MM.1S (cell line): ENCODE data around the gene FOXA2.

Source experiments
- DNase-seq: peaks from one replicate; pipeline ENCODE4 v3.0.0-alpha.2; 2015
- H2AFZ ChIP-seq: fragments of 300-600 bp; sonication (generic); 2 replicates; pipeline ENCODE4 v1.6.0; 2016; ENCODE audit warnings: antibody characterized with exemption, low read length
- H3F3A ChIP-seq: fragments of 300-600 bp; sonication (generic); 2 replicates; pipeline ENCODE4 v1.6.1; 2016; ENCODE audit warnings: mild to moderate bottlenecking, antibody characterized with exemption, low read length, moderate library complexity, mixed read lengths; ENCODE audit not compliant: insufficient read depth
- H3K27ac ChIP-seq: fragments of 300-600 bp; sonication (generic); 2 replicates; pipeline ENCODE4 v1.5.1; 2016; ENCODE audit warnings: mild to moderate bottlenecking, low read length
- H3K27me3 ChIP-seq: fragments of 300-600 bp; sonication (generic); replicated peaks from 2 replicates; pipeline ENCODE4 v1.6.0; 2016; ENCODE audit warnings: low read length; ENCODE audit not compliant: insufficient read depth
- H3K36me3 ChIP-seq: fragments of 300-600 bp; sonication (generic); replicated peaks from 2 replicates; pipeline ENCODE4 v1.6.1; 2016; ENCODE audit warnings: mild to moderate bottlenecking, low read length, mixed read lengths; ENCODE audit not compliant: insufficient read depth
- H3K4me1 ChIP-seq: fragments of 300-600 bp; sonication (generic); 2 replicates; pipeline ENCODE4 v1.6.1; 2016; ENCODE audit warnings: low read length, mixed read lengths
- H3K4me2 ChIP-seq: fragments of 300-600 bp; sonication (generic); 2 replicates; pipeline ENCODE4 v1.6.0; 2016; ENCODE audit warnings: low read depth, low read length
- H3K4me3 ChIP-seq: fragments of 300-600 bp; sonication (generic); 2 replicates; pipeline ENCODE4 v1.5.1; 2016; ENCODE audit warnings: low read length, mixed read lengths
- H3K79me2 ChIP-seq: fragments of 300-600 bp; sonication (generic); 2 replicates; pipeline ENCODE4 v1.6.1; 2016; ENCODE audit warnings: mixed run types, low read length, mixed read lengths
- H3K9ac ChIP-seq: fragments of 300-600 bp; sonication (generic); 2 replicates; pipeline ENCODE4 v1.6.1; 2016; ENCODE audit warnings: low read length, mixed read lengths
- H3K9me2 ChIP-seq: fragments of 300-600 bp; sonication (generic); replicated peaks from 2 replicates; pipeline ENCODE4 v1.6.1; 2016; ENCODE audit warnings: mild to moderate bottlenecking, low read length, mixed read lengths; ENCODE audit not compliant: insufficient read depth
- H3K9me3 ChIP-seq: fragments of 300-600 bp; sonication (generic); replicated peaks from 2 replicates; pipeline ENCODE4 v1.6.1; 2016; ENCODE audit warnings: mild to moderate bottlenecking, low read length, mixed read lengths; ENCODE audit not compliant: insufficient read depth
- H4K20me1 ChIP-seq: fragments of 300-600 bp; sonication (generic); 2 replicates; pipeline ENCODE4 v1.6.1; 2016; ENCODE audit warnings: mild to moderate bottlenecking, low read length, moderate library complexity, mixed read lengths; ENCODE audit not compliant: insufficient read depth
- CTCF ChIP-seq: fragments of 300-600 bp; sonication (generic); IDR thresholded peaks from 2 replicates; pipeline ENCODE4 v1.5.1; 2016; ENCODE audit warnings: antibody characterized with exemption, low read length, mixed read lengths
- EZH2 ChIP-seq: fragments of 300-600 bp; sonication (generic); optimal IDR thresholded peaks from 2 replicates; pipeline ENCODE3; 2017; ENCODE audit warnings: low read depth, mild to moderate bottlenecking, antibody characterized with exemption, low read length, mixed read lengths
- EZH2phosphoT487 ChIP-seq: fragments of 300-600 bp; sonication (generic); IDR thresholded peaks from 2 replicates; pipeline ENCODE4 v1.6.1; 2018; ENCODE audit warnings: antibody characterized with exemption, low read length

The FOXA2 gene

GRCh38 chr20:22560817-22561216 lies 23.6 kb downstream of the FOXA2 start:
- Histone ChIP-seq H3K27me3 (no peaks in the 10 kb centered on the region), H3K9me2 (no peaks in the 10 kb centered on the region)
- no peak for DNase-seq

GRCh38 chr20:22559711-22560318 lies 24.6 kb downstream of the FOXA2 start:
- Histone ChIP-seq H3K4me1 (no peaks in the 10 kb centered on the region), H4K20me1 (no peaks in the 10 kb centered on the region), H3K36me3 (no peaks in the 10 kb centered on the region), H3K4me3 (no peak overlapping the region), H3K4me2 (no peak overlapping the region), H3K27me3 (no peaks in the 10 kb centered on the region), H3K79me2 (no peaks in the 10 kb centered on the region), H3K9me3 (no peaks in the 10 kb centered on the region), H2AFZ (no peak overlapping the region), H3K9ac (no peak overlapping the region), H3K27ac (no peak overlapping the region), H3K9me2 (no peaks in the 10 kb centered on the region), H3F3A (no peaks in the 10 kb centered on the region)
- no peak for DNase-seq
- TF ChIP-seq EZH2 (no peak), EZH2phosphoT487 (no peak), CTCF (no peak)

More at GRCh38 chr20:22560817-22561216, 23.6 kb downstream of the FOXA2 start:
- no peak overlapping the region for H3K9ac ChIP-seq
- no peak overlapping the region for H3K4me3 ChIP-seq
- no peaks in the 10 kb centered on the region for H3F3A ChIP-seq
- no peaks in the 10 kb centered on the region for H4K20me1 ChIP-seq
- H2AFZ ChIP-seq: no peak overlapping the region
- no peaks in the 10 kb centered on the region for H3K9me3 ChIP-seq
- no peaks in the 10 kb centered on the region for H3K79me2 ChIP-seq
- no peak overlapping the region for H3K4me2 ChIP-seq
- no peaks in the 10 kb centered on the region for H3K36me3 ChIP-seq
- H3K27ac ChIP-seq: no peak overlapping the region
- TF ChIP-seq EZH2 (no peak), CTCF (no peak), EZH2phosphoT487 (no peak)
- H3K4me1 ChIP-seq: no peaks in the 10 kb centered on the region

GRCh38 chr20:22557403-22558276 lies 26.7 kb downstream of the FOXA2 start:
- no peaks in the 10 kb centered on the region for H3K79me2 ChIP-seq
- H3K4me1 ChIP-seq: no peaks in the 10 kb centered on the region
- no peak overlapping the region for H2AFZ ChIP-seq
- no peak overlapping the region for H3K27ac ChIP-seq
- no peaks in the 10 kb centered on the region for H4K20me1 ChIP-seq
- no peaks in the 10 kb centered on the region for H3F3A ChIP-seq
- H3K9ac ChIP-seq: no peak overlapping the region
- no peaks in the 10 kb centered on the region for H3K36me3 ChIP-seq
- DNase-seq: no peak
- no peak overlapping the region for H3K4me2 ChIP-seq
- TF ChIP-seq EZH2phosphoT487 (no peak), CTCF (no peak), EZH2 (no peak)
- H3K9me2 ChIP-seq: no peaks in the 10 kb centered on the region
- no peak overlapping the region for H3K4me3 ChIP-seq
- no peaks in the 10 kb centered on the region for H3K9me3 ChIP-seq
- H3K27me3 ChIP-seq: no peaks in the 10 kb centered on the region
